GM21529 (cell line): ENCODE data around the gene KIF5C.

Experiments
- ATAC-seq: cut with Tn5 transposase; IDR thresholded peaks from one replicate; pipeline ENCODE4 v1.9.1; 2021; ENCODE audit not compliant: unreplicated experiment

Gene KIF5C

DNA sequence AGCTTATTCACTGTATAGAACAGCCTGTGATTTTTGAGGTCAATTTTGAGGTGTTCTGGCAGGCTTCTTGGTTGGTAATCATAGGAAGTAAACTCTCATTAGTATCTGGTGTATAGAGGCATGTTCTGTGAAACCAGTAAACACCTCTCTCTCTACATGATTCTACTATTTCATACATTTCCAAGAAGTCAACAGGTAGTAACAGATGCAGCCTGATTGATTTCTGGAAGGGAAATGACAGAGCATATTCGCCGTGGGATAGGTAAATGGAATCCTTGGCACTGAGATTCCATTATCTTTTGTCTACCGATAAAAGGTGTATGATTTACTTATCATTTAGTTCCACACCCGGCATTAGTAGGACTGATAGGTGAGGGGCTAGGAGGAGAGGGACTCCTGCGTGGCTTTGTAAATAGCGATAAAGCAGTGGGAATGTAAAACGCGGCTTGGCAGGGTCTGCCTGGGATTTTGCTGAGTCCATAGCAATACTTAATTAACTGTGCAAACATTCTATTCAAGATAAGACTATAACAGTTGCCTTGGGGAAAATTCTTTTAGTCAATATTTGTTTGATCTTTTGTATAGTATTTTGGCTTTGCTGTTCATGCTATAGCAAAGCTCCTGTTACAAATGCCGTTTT is 195.8 kb downstream of the KIF5C start:
- no peak for ATAC-seq

- ATAC-seq = no peak
These were observed 200.1 kb downstream of the KIF5C start for GRCh38 chr2:149075105-149075504.

DNA sequence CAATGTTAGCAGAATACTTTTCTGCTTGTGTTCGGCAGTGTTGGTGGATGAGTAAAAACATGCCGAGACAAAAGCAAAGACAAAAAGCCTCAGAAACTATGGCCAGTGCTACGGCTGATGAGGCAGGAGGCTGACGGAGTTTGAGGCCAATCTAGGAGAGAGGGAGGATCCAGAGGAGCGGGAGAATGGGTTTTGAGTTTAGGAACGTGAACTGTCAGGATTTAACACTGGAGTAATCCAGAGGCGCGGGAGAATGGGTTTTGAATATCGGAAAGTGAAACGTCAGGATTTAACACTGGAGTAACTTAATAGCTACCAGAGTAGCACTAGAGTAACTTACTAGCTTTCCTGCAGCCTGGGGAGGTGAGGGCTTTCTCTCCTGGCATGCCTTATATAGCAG is 200.8 kb downstream of the KIF5C start:
- ATAC-seq = no peak
